ENCODE results near the gene HIRA.
"Not testable (repeated sequence)": the region's sequence is repeated elsewhere in the genome, so short reads cannot be mapped to it uniquely, and the experiment has no call there.

Gene HIRA

DNA sequence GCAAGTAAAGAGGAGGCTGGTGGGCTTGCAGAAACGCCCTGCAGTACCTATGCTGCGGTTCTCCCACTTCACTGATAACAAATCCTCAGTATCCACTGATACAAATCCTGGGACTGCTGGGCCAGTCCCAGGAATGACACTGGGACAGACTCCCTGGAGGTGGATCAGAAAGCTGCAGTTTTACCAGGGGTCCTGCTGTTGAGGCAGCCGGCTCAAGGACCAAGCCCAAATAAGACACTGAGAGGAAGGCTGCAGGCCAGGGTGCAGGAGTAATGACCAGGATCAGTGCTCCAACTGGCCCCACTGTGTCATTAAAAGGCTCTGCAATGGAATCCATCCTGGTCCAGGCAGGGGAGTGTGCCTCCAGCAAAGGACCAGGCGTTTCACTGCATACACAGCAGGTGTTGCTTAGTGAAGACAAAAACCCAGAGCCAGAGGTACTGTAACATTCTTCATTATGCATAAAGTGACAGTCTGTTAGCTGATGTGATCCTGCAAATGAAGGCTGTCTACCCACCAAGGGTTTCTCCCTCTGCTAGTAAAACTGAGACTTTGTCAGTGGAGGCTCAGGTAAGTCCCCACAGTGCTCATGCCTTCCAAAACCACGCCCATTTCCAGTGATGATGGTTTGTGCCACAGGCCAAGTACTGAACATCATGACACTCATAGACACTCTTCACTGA is 17.3 kb upstream of the HIRA start:
- Histone ChIP-seq H3K4ac (ENCODE audit: low read depth, low read length) (no peak overlapping the region), H3K36me3 (ENCODE audit: control insufficient read depth, insufficient read depth, low read length) (peaks cover 11% of the 10 kb centered on the region), H4K8ac (ENCODE audit: low read depth, low read length) (no peak overlapping the region), H3K79me1 (ENCODE audit: low read length) (peaks cover 13% of the 10 kb centered on the region), H3K18ac (ENCODE audit: low read length) (no peak overlapping the region), H3K27ac (ENCODE audit: low read depth, low read length) (no peak overlapping the region), H2BK5ac (ENCODE audit: low read length) (no peak overlapping the region), H2BK15ac (replicated peaks; ENCODE audit: low read depth) (no peak overlapping the region), H3K4me2 (ENCODE audit: low read length) (peak overlapping the region; percentile 10), H3K27me3 (ENCODE audit: insufficient read depth, low read length, poor library complexity) (no peaks in the 10 kb centered on the region), H3K4me3 (ENCODE audit: low read length) (no peak overlapping the region), H3K23ac (ENCODE audit: low read length) (no peak overlapping the region), H3K79me2 (ENCODE audit: control insufficient read depth, insufficient read depth, low read length) (peaks cover 15% of the 10 kb centered on the region), H3K4me1 (ENCODE audit: control insufficient read depth, low read depth, low read length) (peaks cover 2% of the 10 kb centered on the region), H2AK5ac (ENCODE audit: low read length) (no peak overlapping the region), H4K5ac (ENCODE audit: low read length) (no peak overlapping the region), H2BK120ac (ENCODE audit: low read depth, low read length) (no peak overlapping the region), H3K56ac (ENCODE audit: low read length) (no peak overlapping the region), H3K9ac (ENCODE audit: low read length) (peak overlapping the region; percentile 88)
- DNase-seq, result peak; percentile 31
- WGBS (ENCODE audit: extremely low coverage, insufficient coverage, low lambda C conversion rate), result no CpG with 5 or more reads among the region's 5 CpGs

DNA sequence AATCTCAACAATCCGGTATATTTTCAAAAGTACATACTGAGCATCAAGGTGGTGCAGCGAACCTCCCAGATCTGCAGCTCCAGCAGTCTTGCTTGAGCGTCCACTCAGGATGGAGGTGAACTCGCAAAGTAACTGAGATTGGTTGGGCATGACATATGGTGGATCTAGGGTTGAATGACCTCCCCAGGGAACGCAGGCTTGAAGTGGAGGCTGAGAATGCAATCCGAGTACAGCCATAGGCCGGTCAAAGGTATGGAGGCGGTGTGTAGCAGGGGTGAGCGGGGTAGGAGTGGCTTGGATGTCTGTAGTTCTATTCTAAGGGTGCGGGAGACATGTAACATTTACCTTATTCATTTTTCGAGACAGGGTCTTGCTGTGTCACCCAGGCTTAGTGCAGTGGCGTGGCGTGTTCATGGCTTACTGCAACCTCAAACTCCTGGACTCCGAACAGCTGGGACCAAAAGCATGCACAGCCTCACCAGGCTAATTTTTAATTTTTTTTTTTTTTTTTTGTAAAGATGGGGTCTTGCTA is 16.6 kb upstream of the HIRA start:
- peaks cover 9% of the 10 kb centered on the region for H3K36me3 ChIP-seq (ENCODE audit: control insufficient read depth, insufficient read depth, low read length)
- H3K9ac ChIP-seq (ENCODE audit: low read length), result peak overlapping the region; percentile 88
- peak overlapping the region; percentile 29 for H3K27ac ChIP-seq (ENCODE audit: low read depth, low read length)

DNA sequence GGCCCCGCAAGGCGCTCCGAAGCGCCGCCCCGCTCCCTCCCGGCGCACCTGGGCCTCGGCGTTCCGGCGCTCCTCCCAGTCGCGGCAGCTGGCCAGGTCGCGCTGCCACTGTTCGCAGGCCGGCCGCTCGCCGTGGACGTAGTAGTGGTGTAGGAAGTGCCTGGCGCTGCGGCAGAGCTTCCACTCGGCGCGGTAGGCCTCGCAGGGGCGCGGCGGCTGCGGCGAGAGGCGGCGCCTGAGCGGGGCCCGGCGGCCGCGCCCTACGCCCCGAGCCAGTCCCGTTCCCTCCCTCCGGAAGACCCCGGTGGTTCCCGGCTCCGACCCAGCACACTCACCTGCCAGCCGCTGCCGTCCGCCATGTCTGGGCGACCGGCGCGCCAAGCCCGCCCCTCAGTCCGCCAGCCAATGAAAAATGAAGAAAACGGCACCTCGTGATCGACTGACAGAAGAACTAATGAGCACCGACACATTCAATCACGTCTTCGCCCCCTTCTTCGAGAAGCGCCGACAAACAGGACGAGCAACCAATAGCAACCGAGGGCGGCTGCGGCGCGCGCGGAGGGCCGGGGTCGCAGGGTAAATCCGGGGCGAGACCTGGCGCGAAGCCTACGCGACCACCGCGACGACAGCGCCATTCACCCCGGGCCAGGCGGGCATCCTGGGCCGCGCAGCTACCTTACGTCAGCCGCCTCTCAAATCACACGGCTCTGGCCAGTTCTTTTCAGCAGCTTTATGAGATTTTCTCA is 16.0 kb upstream of the HIRA start, which contains the start of gene C22orf39:
Gene C22orf39, minus strand, starts transcription at position 382 of the 746 bp plus-strand sequence. Its CDS starts 23 bp downstream, at position 359.
- peak within 1 kb of the TSS; percentile 83 for H3K4me2 ChIP-seq (ENCODE audit: low read length)
- H3K36me3 ChIP-seq (ENCODE audit: control insufficient read depth, insufficient read depth, low read length), result peaks cover 9% of the 10 kb centered on the region

More for the DNA sequence above, 16.6 kb upstream of the HIRA start:
- H2BK120ac ChIP-seq (ENCODE audit: low read depth, low read length), result no peak overlapping the region
- DNase-seq, result peak; percentile 82
- no peak overlapping the region for H2BK5ac ChIP-seq (ENCODE audit: low read length)
- no peak overlapping the region for H2AK5ac ChIP-seq (ENCODE audit: low read length)
- no peak overlapping the region for H2BK15ac ChIP-seq (replicated peaks; ENCODE audit: low read depth)
- H3K18ac ChIP-seq (ENCODE audit: low read length), result no peak overlapping the region
- H3K23ac ChIP-seq (ENCODE audit: low read length), result peak overlapping the region; percentile 29
- H3K4me1 ChIP-seq (ENCODE audit: control insufficient read depth, low read depth, low read length), result peaks cover 2% of the 10 kb centered on the region
- H3K4ac ChIP-seq (ENCODE audit: low read depth, low read length), result no peak overlapping the region
- peak overlapping the region; percentile 83 for H3K4me2 ChIP-seq (ENCODE audit: low read length)
- no peak overlapping the region for H4K8ac ChIP-seq (ENCODE audit: low read depth, low read length)
- peaks cover 18% of the 10 kb centered on the region for H3K79me2 ChIP-seq (ENCODE audit: control insufficient read depth, insufficient read depth, low read length)
- H4K5ac ChIP-seq (ENCODE audit: low read length), result no peak overlapping the region
- peak overlapping the region; percentile 92 for H3K56ac ChIP-seq (ENCODE audit: low read length)
- peaks cover 18% of the 10 kb centered on the region for H3K79me1 ChIP-seq (ENCODE audit: low read length)
- H3K27me3 ChIP-seq (ENCODE audit: insufficient read depth, low read length, poor library complexity), result no peaks in the 10 kb centered on the region
- WGBS (ENCODE audit: extremely low coverage, insufficient coverage, low lambda C conversion rate), result no CpG with 5 or more reads among the region's 14 CpGs
- peak overlapping the region; percentile 50 for H3K4me3 ChIP-seq (ENCODE audit: low read length)

GRCh38 chr22:19446603-19447329 is 15.2 kb upstream of the HIRA start:
- H3K36me3 ChIP-seq (ENCODE audit: control insufficient read depth, insufficient read depth, low read length), result peaks cover 9% of the 10 kb centered on the region

More for the DNA sequence above, 16.0 kb upstream of the HIRA start, which contains the start of gene C22orf39:
- H2AK5ac ChIP-seq (ENCODE audit: low read length), result no peak within 1 kb of the TSS
- DNase-seq, result peak; percentile 98
- peak within 1 kb of the TSS; percentile 98 for H3K56ac ChIP-seq (ENCODE audit: low read length)
- H2BK15ac ChIP-seq (replicated peaks; ENCODE audit: low read depth), result no peak within 1 kb of the TSS
- peak within 1 kb of the TSS; percentile 17 for H2BK5ac ChIP-seq (ENCODE audit: low read length)
- H3K27me3 ChIP-seq (ENCODE audit: insufficient read depth, low read length, poor library complexity), result no peaks in the 10 kb centered on the region
- no peak within 1 kb of the TSS for H2BK120ac ChIP-seq (ENCODE audit: low read depth, low read length)
- H4K8ac ChIP-seq (ENCODE audit: low read depth, low read length), result no peak within 1 kb of the TSS
- peak within 1 kb of the TSS; percentile 75 for H3K23ac ChIP-seq (ENCODE audit: low read length)
- H4K5ac ChIP-seq (ENCODE audit: low read length), result no peak within 1 kb of the TSS
- peaks cover 18% of the 10 kb centered on the region for H3K79me2 ChIP-seq (ENCODE audit: control insufficient read depth, insufficient read depth, low read length)
- H3K9ac ChIP-seq (ENCODE audit: low read length), result peak within 1 kb of the TSS; percentile 88
- peak within 1 kb of the TSS; percentile 63 for H3K4ac ChIP-seq (ENCODE audit: low read depth, low read length)
- H3K4me1 ChIP-seq (ENCODE audit: control insufficient read depth, low read depth, low read length), result peaks cover 2% of the 10 kb centered on the region
- peak within 1 kb of the TSS; percentile 93 for H3K18ac ChIP-seq (ENCODE audit: low read length)
- H3K27ac ChIP-seq (ENCODE audit: low read depth, low read length), result peak within 1 kb of the TSS; percentile 94
- peak within 1 kb of the TSS; percentile 89 for H3K4me3 ChIP-seq (ENCODE audit: low read length)
- H3K79me1 ChIP-seq (ENCODE audit: low read length), result peaks cover 20% of the 10 kb centered on the region
- WGBS (ENCODE audit: extremely low coverage, insufficient coverage, low lambda C conversion rate), result no CpG with 5 or more reads among the region's 92 CpGs

GRCh38 chr22:19445279-19445982 is 13.9 kb upstream of the HIRA start:
- not testable (repeated sequence) for H3K18ac ChIP-seq (ENCODE audit: low read length); H3K56ac ChIP-seq (ENCODE audit: low read length); H2BK120ac ChIP-seq (ENCODE audit: low read depth, low read length); H3K27me3 ChIP-seq (ENCODE audit: insufficient read depth, low read length, poor library complexity); H3K23ac ChIP-seq (ENCODE audit: low read length); H3K4ac ChIP-seq (ENCODE audit: low read depth, low read length); H2AK5ac ChIP-seq (ENCODE audit: low read length); H3K36me3 ChIP-seq (ENCODE audit: control insufficient read depth, insufficient read depth, low read length); DNase-seq; H4K5ac ChIP-seq (ENCODE audit: low read length); H2BK15ac ChIP-seq (replicated peaks; ENCODE audit: low read depth); H3K9ac ChIP-seq (ENCODE audit: low read length); H3K27ac ChIP-seq (ENCODE audit: low read depth, low read length); H3K4me3 ChIP-seq (ENCODE audit: low read length); H3K4me1 ChIP-seq (ENCODE audit: control insufficient read depth, low read depth, low read length); H4K8ac ChIP-seq (ENCODE audit: low read depth, low read length); H3K4me2 ChIP-seq (ENCODE audit: low read length); H2BK5ac ChIP-seq (ENCODE audit: low read length)
- H3K79me1 ChIP-seq (ENCODE audit: low read length), result peaks cover 22% of the 10 kb centered on the region
- H3K79me2 ChIP-seq (ENCODE audit: control insufficient read depth, insufficient read depth, low read length), result peaks cover 18% of the 10 kb centered on the region
- WGBS (ENCODE audit: extremely low coverage, insufficient coverage, low lambda C conversion rate), result no CpG with 5 or more reads among the region's 9 CpGs

More at GRCh38 chr22:19446603-19447329, 15.2 kb upstream of the HIRA start:
- H3K9ac ChIP-seq (ENCODE audit: low read length), result peak overlapping the region; percentile 76
- peaks cover 20% of the 10 kb centered on the region for H3K79me1 ChIP-seq (ENCODE audit: low read length)
- no peak overlapping the region for H4K8ac ChIP-seq (ENCODE audit: low read depth, low read length)
- H3K27ac ChIP-seq (ENCODE audit: low read depth, low read length), result peak overlapping the region; percentile 94
- peak; percentile 70 for DNase-seq
- peaks cover 18% of the 10 kb centered on the region for H3K79me2 ChIP-seq (ENCODE audit: control insufficient read depth, insufficient read depth, low read length)
- H3K27me3 ChIP-seq (ENCODE audit: insufficient read depth, low read length, poor library complexity), result no peaks in the 10 kb centered on the region
- H2AK5ac ChIP-seq (ENCODE audit: low read length), result no peak overlapping the region
- H2BK5ac ChIP-seq (ENCODE audit: low read length), result no peak overlapping the region
- no peak overlapping the region for H3K23ac ChIP-seq (ENCODE audit: low read length)
- no peak overlapping the region for H3K4ac ChIP-seq (ENCODE audit: low read depth, low read length)
- no CpG with 5 or more reads among the region's 22 CpGs for WGBS (ENCODE audit: extremely low coverage, insufficient coverage, low lambda C conversion rate)
- peak overlapping the region; percentile 93 for H3K18ac ChIP-seq (ENCODE audit: low read length)
- peak overlapping the region; percentile 57 for H3K4me2 ChIP-seq (ENCODE audit: low read length)
- peak overlapping the region; percentile 98 for H3K56ac ChIP-seq (ENCODE audit: low read length)
- H2BK120ac ChIP-seq (ENCODE audit: low read depth, low read length), result no peak overlapping the region
- H3K4me3 ChIP-seq (ENCODE audit: low read length), result peak overlapping the region; percentile 89
- no peak overlapping the region for H2BK15ac ChIP-seq (replicated peaks; ENCODE audit: low read depth)
- H4K5ac ChIP-seq (ENCODE audit: low read length), result no peak overlapping the region
- H3K4me1 ChIP-seq (ENCODE audit: control insufficient read depth, low read depth, low read length), result peaks cover 2% of the 10 kb centered on the region
